Immature natural killer cell (primary cell): ENCODE measurements around the gene UST. TPM values are rescaled to one million over a fixed set of nuclear protein-coding genes. Genes with fewer than 3 reads are reported as not detected.

Source experiments
- DNase-seq, 3 donors: peaks; one replicate each; pipeline ENCODE4 v3.0.0; 2022; ENCODE audit warnings: mixed read lengths in 1 of 3
- H3K27ac Mint-ChIP-seq, 6 donors: one replicate each; pipeline ENCODE4 v1.8.0; 2020; ENCODE audit warnings: mixed read lengths in 6 of 6, mild to moderate bottlenecking in 5 of 6, inconsistent platforms in 4 of 6, moderate library complexity in 3 of 6
- H3K27me3 Mint-ChIP-seq, 3 donors: one replicate each; pipeline ENCODE4 v1.8.0; 2020 to 2021; ENCODE audit warnings: low read depth in 3 of 3, mild to moderate bottlenecking in 3 of 3, mixed read lengths in 3 of 3, moderate library complexity in 3 of 3, inconsistent platforms in 1 of 3
- H3K36me3 Mint-ChIP-seq, 3 donors: one replicate each; pipeline ENCODE4 v1.8.0; 2020; ENCODE audit warnings: mixed read lengths in 3 of 3, inconsistent platforms in 2 of 3, mild to moderate bottlenecking in 2 of 3
- H3K4me1 Mint-ChIP-seq, 2 donors: one replicate each; pipeline ENCODE4 v1.8.0; 2020; ENCODE audit warnings: inconsistent platforms in 2 of 2, mild to moderate bottlenecking in 2 of 2, mixed read lengths in 2 of 2, moderate library complexity in 1 of 2
- H3K4me3 Mint-ChIP-seq, 5 donors: one replicate each; pipeline ENCODE4 v1.8.0; 2020; ENCODE audit warnings: mild to moderate bottlenecking in 5 of 5, mixed read lengths in 5 of 5, inconsistent platforms in 3 of 5, moderate library complexity in 3 of 5
- H3K9me3 Mint-ChIP-seq, 6 donors: one replicate each; pipeline ENCODE4 v1.8.0; 2020; ENCODE audit warnings: mild to moderate bottlenecking in 6 of 6, mixed read lengths in 6 of 6, inconsistent platforms in 4 of 6, moderate library complexity in 3 of 6
- polyA plus RNA-seq, 3 donors: library from polyadenylated mRNA; unstranded; fragments of 300-500 nt; fragmentation: Illumina TruSeq; gene quantifications; one replicate each; pipeline ENCODE4 v1.2.3, GENCODE V29; 2021

UST gene
- polyA plus RNA-seq, 3 donors from 2014 or later: 3.7 to 6.9 (median 6.3) TPM

DNA sequence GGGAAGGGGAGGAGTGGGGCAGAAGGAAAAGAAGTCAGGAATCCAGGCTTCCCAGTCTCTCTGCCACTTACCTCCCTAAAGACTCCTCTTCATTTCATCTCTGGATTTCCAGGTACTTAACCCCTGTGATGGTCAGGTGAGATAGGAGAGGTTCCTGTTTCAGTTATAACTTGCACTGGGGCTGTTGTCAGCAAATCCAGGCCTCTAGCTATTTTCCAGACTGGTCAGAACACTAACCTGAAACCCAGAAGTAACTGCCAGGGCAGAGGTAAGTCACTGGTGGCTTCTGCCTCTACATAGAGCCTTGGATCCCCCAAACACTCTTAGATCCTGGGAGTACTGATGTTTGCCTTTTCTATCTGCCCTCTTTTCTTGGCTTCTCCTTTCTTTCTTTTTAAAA, 337.2 kb downstream of the UST start:
- Mint-ChIP-seq H3K4me1 (no peaks in the 10 kb centered on the region), H3K4me3 (no peak overlapping the region), H3K9me3 (no peaks in the 10 kb centered on the region), H3K36me3 (no peaks in the 10 kb centered on the region), H3K27me3 (peaks cover 0 to 3% (median 2%) of the 10 kb centered on the region in 3 donors), H3K27ac (no peak overlapping the region)
- no peak for DNase-seq

DNA sequence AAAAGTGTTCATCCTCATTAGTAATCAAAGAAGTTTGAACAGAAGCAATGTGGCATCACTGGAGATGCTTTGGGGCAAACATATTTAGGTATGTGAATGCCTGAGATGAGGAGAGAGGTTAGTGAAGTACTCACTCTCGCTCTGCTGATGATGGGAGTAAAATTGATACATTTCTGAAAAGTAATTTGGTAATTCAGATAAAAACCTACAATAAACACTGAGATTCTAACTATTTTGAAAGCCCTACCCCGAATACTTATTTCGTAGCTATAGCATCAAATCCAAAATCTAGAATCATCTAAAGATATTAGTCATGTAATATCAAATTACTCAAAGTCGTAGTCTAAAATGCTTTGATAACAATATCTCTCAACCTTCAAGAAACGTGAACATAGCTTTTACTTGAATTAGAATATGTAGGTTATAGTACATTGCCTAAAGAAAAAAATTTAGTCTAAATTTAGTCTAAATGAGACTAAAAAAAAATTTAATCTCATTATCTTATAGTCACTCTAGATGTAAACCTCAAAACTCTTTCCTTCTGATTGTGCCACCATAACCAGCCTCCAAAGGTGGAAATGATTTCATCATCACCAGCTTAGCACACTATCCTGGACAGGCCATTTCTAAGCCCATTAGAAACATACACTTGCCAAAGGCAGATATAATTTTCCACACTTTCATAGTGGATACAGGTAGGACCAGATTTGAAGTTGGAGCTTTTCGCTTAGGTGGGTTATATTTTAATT, 338.2 kb downstream of the UST start:
- H3K4me3 Mint-ChIP-seq: no peak overlapping the region
- no peaks in the 10 kb centered on the region for H3K9me3 Mint-ChIP-seq
- H3K27ac Mint-ChIP-seq: no peak overlapping the region
- no peak for DNase-seq
- peaks cover 0 to 3% (median 2%) of the 10 kb centered on the region in 3 donors for H3K27me3 Mint-ChIP-seq
- no peaks in the 10 kb centered on the region for H3K36me3 Mint-ChIP-seq
- no peaks in the 10 kb centered on the region for H3K4me1 Mint-ChIP-seq

DNA sequence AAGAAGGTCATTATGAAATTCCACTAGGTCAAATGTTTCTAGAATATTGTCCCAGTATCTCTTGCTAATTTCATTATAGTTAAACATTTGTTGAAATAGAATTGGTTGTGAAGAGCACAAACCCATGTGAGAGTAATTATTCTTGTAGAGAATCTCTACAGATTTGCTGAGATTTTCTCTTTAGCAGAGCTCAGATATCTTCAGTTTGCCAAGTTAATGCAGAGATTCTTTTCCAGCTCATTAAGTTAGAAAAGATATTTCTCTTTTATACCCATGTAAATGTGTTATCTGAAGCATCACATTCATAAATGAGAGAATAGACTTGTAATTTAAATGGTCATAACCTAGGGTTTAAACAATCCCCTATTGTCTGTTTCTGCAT, 338.7 kb downstream of the UST start:
- no peaks in the 10 kb centered on the region for H3K4me1 Mint-ChIP-seq
- H3K36me3 Mint-ChIP-seq: no peaks in the 10 kb centered on the region
- H3K27ac Mint-ChIP-seq: no peak overlapping the region
- H3K9me3 Mint-ChIP-seq: no peaks in the 10 kb centered on the region
- H3K27me3 Mint-ChIP-seq: peaks cover 1 to 3% (median 2%) of the 10 kb centered on the region in 3 donors
- DNase-seq: no peak
- H3K4me3 Mint-ChIP-seq: no peak overlapping the region

DNA sequence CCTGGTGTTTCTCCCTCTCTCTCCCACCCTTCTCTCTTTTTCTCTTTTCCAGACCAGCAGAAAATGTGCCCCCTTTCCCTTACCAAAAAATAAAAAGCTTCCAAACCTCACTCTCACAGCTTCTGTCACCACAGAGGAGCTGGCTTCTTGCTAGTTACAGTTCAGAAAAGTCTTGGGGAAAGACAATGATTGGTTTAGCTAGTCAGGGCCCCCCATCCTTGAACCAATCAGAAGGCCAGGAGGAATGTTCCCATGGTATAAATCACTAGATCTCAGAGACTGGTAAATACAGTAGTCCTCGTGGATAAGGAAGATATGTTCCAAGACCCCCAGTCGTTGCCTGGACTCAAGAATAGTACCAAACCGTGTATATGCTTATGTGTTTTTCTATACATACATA, 339.5 kb downstream of the UST start:
- Mint-ChIP-seq H3K4me3 (no peak overlapping the region), H3K36me3 (no peaks in the 10 kb centered on the region), H3K27ac (no peak overlapping the region), H3K27me3 (peaks cover 2 to 5% (median 2%) of the 10 kb centered on the region in 3 donors), H3K4me1 (no peaks in the 10 kb centered on the region), H3K9me3 (no peaks in the 10 kb centered on the region)
- no peak for DNase-seq

DNA sequence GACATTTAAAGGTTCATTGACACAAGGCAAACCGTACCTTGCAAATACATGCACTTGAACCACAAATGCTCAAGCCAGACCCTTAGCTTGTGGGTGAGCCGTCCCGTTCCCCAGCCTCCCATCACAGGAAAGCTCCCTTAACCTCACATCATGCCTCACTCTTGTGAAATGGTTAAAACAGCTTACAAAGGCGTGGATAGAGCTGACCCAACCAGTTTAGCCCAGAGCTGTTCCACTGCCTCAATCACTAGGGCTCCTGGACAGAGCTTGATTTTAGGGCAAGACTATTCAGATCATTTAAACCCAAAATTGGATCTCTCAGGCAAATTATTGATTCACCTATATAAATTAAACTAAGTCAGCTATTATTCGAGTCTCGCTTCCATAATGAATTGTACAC, 341.1 kb downstream of the UST start:
- no peak for DNase-seq
- Mint-ChIP-seq H3K9me3 (no peaks in the 10 kb centered on the region), H3K4me1 (no peaks in the 10 kb centered on the region), H3K27me3 (peaks cover 2 to 5% (median 2%) of the 10 kb centered on the region in 3 donors), H3K4me3 (no peak overlapping the region), H3K36me3 (no peaks in the 10 kb centered on the region), H3K27ac (no peak overlapping the region)

DNA sequence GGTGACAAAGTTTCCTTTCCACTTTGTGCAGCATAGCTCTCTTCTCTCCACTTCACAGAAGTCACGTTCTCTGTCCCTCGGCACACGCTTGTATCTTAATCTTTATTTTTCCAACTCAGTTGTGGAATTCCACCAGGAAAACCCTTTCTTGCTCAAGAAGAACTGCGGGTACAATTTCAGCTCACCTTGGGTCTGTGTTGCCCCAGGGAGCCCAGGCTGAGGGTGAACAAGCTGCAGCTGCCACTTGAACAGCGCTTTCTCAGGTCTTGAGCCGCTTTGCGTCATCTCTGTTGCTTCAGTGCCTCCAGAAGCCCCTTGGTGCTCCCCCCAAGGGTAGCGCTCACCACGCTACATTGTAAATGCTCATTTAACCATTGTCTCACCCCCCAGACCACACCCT, 341.5 kb downstream of the UST start:
- DNase-seq: no peak
- Mint-ChIP-seq H3K27ac (peak overlapping the region in 1 of 6 donors; percentile 14), H3K9me3 (no peaks in the 10 kb centered on the region), H3K4me3 (no peak overlapping the region), H3K4me1 (no peaks in the 10 kb centered on the region), H3K27me3 (peaks cover 2 to 5% (median 2%) of the 10 kb centered on the region in 3 donors), H3K36me3 (no peaks in the 10 kb centered on the region)

DNA sequence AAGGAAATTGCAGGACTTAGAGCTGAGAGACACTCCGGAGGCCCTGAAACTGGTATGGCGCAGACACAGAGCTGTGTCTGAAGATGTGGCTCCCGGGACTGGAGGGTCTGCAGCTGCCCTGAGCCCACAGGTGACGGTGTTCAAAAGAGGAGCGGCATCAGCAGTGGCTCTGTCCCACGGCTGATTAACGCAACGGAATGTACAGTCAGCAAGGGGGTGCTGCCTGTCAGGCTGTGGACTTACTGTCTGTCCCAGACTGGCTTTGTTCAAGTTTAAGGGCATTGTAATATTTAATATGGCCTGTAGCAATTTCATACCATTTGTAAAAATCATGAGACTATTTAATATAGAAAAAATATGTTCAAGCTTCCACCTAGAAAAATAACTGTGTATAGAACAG, 342.7 kb downstream of the UST start:
- H3K4me1 Mint-ChIP-seq: no peaks in the 10 kb centered on the region
- no peak overlapping the region for H3K4me3 Mint-ChIP-seq
- DNase-seq: no peak
- no peaks in the 10 kb centered on the region for H3K9me3 Mint-ChIP-seq
- H3K27ac Mint-ChIP-seq: no peak overlapping the region
- no peaks in the 10 kb centered on the region for H3K36me3 Mint-ChIP-seq
- peaks cover 2 to 5% (median 2%) of the 10 kb centered on the region in 3 donors for H3K27me3 Mint-ChIP-seq

DNA sequence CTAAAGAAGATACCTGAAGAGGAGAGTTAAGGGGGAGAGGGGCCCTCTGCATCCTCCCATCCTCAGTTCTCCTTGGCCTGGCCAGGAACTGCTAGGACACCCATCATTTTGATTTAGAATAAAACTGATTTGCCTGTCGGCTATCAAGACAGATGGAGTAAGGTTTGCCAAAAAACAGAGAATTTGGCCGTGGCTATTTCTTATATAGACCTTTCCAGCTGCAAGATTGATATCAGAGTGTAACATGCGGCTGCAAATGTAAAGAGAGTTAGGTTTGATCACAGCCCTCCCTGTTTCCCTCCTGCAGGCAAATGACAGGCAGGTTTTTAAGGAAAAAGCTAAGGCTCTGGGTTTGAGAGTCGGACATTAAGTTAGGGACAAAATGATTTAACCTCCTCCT, 344.1 kb downstream of the UST start:
- Mint-ChIP-seq H3K27me3 (peaks cover 2 to 6% (median 2%) of the 10 kb centered on the region in 3 donors), H3K27ac (no peak overlapping the region), H3K4me1 (peaks cover 0 to 4% of the 10 kb centered on the region in 2 donors), H3K36me3 (no peaks in the 10 kb centered on the region), H3K9me3 (no peaks in the 10 kb centered on the region), H3K4me3 (no peak overlapping the region)
- DNase-seq: no peak

DNA sequence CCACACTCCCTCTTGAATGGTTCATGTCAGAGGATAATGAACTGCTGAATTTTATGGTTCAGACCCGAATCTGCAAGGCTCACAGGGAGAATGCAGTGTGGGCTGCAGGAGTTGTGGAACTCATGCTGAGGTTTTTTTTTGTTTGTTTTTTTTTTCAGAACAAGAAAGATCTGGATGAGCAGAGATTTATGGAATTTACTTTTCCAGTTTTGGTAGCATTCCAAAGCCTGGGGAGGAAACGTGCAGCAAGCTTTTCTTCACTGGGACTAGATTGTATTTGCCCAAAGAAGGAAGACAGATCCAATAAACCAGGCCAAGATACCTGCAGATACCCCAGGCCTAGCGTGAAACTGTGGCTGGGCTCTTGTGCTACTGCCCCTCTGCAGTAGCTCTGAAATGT, 346.8 kb downstream of the UST start:
- Mint-ChIP-seq H3K9me3 (peaks cover 3 to 14% (median 9%) of the 10 kb centered on the region in 6 donors), H3K4me1 (peaks cover 0 to 4% of the 10 kb centered on the region in 2 donors)

DNA sequence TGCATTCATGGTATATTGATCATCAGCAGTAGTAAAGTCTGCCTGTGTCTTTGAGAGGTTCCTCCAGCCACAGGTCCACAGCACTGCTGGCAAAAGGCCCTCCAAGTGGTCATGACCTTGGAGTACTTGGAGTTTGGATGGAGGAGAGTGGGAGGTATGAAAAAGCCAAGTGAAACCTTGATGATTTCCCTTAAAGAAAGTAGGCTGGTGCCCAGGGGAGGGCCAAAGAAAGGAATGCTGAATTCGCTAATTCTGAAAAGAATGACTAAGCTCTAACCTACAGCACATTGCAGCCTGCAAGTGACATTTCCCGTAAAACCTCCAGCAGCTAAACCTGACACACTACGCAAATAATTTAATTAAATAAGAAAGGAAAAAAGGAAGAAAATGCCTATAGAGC, 347.3 kb downstream of the UST start:
- Mint-ChIP-seq H3K4me3 (peak overlapping the region in 1 of 5 donors; percentile 42), H3K36me3 (peaks cover 2 to 7% (median 5%) of the 10 kb centered on the region in 3 donors), H3K27me3 (peaks cover 0 to 4% (median 2%) of the 10 kb centered on the region in 3 donors), H3K27ac (no peak overlapping the region), H3K4me1 (peaks cover 0 to 4% of the 10 kb centered on the region in 2 donors), H3K9me3 (peaks cover 6 to 19% (median 12%) of the 10 kb centered on the region in 6 donors)
- DNase-seq: no peak

More for the DNA sequence above, 346.8 kb downstream of the UST start:
- Mint-ChIP-seq H3K27ac (peak overlapping the region in 1 of 6 donors; percentile 74), H3K27me3 (peaks cover 0 to 4% (median 2%) of the 10 kb centered on the region in 3 donors), H3K4me3 (no peak overlapping the region), H3K36me3 (peaks cover under 1 to 7% (median 5%) of the 10 kb centered on the region in 3 donors)
- no peak for DNase-seq

DNA sequence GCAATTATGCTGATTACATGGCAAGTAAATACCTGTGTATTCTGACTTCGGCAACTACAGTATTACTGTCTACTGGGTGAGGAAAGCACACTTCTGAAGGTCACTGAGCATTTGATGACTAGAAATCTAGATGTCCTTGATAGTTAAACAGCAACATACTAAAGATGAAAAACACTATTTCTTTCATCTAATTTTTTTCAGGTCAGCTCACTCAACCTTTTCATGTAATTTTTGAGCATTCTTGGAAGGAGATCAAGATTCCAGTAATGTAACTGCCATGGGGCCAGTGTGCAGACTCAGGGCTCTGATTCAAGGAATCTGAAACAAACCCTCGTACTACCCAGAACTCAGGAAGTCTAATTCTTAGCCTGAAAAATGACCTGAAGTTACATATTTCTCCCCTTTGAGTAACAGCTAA, 348.1 kb downstream of the UST start:
- Mint-ChIP-seq H3K27ac (peak overlapping the region in 2 of 6 donors; percentile 4 to 23), H3K9me3 (peaks cover 6 to 20% (median 13%) of the 10 kb centered on the region in 6 donors), H3K27me3 (peaks cover 0 to 4% (median 2%) of the 10 kb centered on the region in 3 donors), H3K4me3 (peak overlapping the region in 1 of 5 donors; percentile 42), H3K36me3 (peaks cover 2 to 7% (median 5%) of the 10 kb centered on the region in 3 donors), H3K4me1 (peaks cover 0 to 4% of the 10 kb centered on the region in 2 donors)
- no peak for DNase-seq

DNA sequence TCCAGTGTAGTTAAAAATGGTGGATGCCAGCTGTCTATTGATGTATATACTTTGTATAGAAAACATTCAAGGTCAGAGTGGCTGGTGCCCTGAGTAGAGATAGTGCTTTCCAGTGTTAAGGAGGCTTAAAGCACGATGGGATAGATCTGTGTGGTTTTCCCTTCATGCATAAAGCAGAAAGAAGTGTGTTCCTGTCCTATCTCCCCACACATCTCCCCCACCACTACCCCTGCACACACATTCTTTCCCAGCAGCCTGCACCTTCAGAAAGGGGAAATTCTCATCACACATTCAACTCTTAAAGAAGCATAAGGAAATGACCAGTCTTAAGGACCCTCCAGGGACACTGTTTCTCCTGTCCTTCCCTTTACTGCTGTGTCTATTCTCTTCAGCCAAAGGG, 349.0 kb downstream of the UST start:
- peaks cover 0 to 2% (median 0%) of the 10 kb centered on the region in 3 donors for H3K27me3 Mint-ChIP-seq
- peaks cover 0 to 4% of the 10 kb centered on the region in 2 donors for H3K4me1 Mint-ChIP-seq
- no peak for DNase-seq
- peaks cover 2 to 7% (median 5%) of the 10 kb centered on the region in 3 donors for H3K36me3 Mint-ChIP-seq
- peaks cover 7 to 20% (median 13%) of the 10 kb centered on the region in 6 donors for H3K9me3 Mint-ChIP-seq
- H3K27ac Mint-ChIP-seq: no peak overlapping the region
- no peak overlapping the region for H3K4me3 Mint-ChIP-seq

DNA sequence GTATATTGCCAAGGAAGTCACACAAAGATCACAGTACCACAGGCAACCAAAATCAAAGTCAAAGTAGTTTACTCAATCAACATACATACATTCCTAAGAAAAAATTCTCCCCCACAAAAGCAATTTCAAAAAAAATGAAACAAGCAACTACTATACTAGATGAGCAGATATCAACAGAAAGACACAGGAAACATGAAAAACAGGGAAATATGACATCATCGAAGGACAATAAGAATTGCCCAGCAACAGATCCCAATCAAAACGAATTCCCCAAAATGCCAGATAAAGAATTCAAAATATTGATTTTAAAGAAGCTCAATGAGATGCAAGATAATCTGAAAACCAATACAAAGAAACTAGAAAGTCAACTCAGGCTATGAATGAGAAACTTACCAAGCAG, 351.0 kb downstream of the UST start:
- DNase-seq: no peak
- H3K27me3 Mint-ChIP-seq: peaks cover 0 to 3% (median 1%) of the 10 kb centered on the region in 3 donors
- no peak overlapping the region for H3K4me3 Mint-ChIP-seq
- peaks cover 7 to 20% (median 13%) of the 10 kb centered on the region in 6 donors for H3K9me3 Mint-ChIP-seq
- H3K36me3 Mint-ChIP-seq: peaks cover 2 to 7% (median 5%) of the 10 kb centered on the region in 3 donors
- no peak overlapping the region for H3K27ac Mint-ChIP-seq
- peaks cover 0 to 4% of the 10 kb centered on the region in 2 donors for H3K4me1 Mint-ChIP-seq

DNA sequence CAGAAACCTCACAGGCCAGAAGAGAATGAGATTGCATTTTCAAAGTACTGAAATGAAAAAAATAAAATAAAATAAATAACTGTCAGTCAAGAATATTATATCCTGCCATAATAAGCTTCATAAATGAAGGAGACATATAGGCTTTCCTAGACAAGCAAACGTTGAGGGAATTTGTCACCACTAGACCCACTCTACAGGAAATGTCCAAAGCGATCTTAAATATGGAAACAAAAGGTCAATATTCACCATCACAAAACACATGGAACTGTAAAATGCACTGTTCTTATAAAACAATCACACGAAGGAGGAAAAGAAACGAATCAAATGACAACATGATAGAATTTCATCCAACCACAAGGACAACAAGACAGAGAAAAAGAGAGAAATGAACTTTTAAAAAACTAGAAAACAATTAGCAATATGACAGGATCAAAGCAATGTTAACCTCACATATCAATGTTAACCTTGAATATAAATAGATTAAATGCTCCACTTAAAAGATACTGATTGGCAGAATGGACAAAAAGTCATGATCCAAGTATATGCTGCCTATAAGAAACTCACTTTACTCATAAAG, 352.0 kb downstream of the UST start:
- Mint-ChIP-seq H3K4me1 (peaks cover 0 to 4% of the 10 kb centered on the region in 2 donors), H3K27me3 (peaks cover 0 to 6% (median 1%) of the 10 kb centered on the region in 3 donors), H3K27ac (no peak overlapping the region), H3K9me3 (peaks cover 7 to 20% (median 13%) of the 10 kb centered on the region in 6 donors), H3K36me3 (peaks cover 2 to 7% (median 5%) of the 10 kb centered on the region in 3 donors), H3K4me3 (no peak overlapping the region)
- no peak for DNase-seq
